ENCODE data around the gene ARHGDIB. TPM values are rescaled to one million over a fixed set of nuclear protein-coding genes. Genes with fewer than 3 reads are reported as not detected.

Gene ARHGDIB
- total RNA-seq, 1 experiment from 2014 or later: 4.3 TPM

DNA sequence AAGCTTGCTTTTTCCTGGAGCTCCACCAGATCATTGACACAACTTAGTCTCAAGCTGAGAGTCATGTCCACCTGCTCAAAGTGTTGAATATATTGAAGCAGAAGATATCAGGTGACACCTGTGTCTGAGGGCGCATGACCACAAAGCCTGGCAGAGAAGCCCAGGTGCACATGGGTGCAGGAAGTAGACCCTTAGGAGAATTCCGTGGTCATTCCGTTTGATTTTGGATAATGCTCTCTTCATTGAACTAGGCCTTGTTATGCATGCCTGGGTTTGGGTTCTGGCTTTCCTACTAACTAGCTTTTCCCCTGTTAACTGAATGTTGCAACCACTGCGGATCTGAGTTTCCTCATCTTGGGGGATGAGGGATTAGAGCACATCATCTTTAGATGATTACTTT, 7.1 kb downstream of the ARHGDIB start:
- Histone ChIP-seq H3K27ac (ENCODE audit: low read depth, low read length) (no peak overlapping the region), H4K20me1 (ENCODE audit: insufficient read depth) (no peaks in the 10 kb centered on the region), H3K79me2 (ENCODE audit: insufficient read depth, low read length) (no peaks in the 10 kb centered on the region), H3K9me2 (ENCODE audit: insufficient read depth) (no peaks in the 10 kb centered on the region; the same call in 1 of the 2 replicates), H3K4me3 (replicated peaks in 1 of 2; ENCODE audit: low read depth in 1 of 2, low read length in 2 of 2) (no peak overlapping the region), H2AFZ (ENCODE audit: low read depth, low read length, poor library complexity, severe bottlenecking) (no peak overlapping the region), H3K9me3 (ENCODE audit: control insufficient read depth in 1 of 2, insufficient read depth in 1 of 2, low read depth in 1 of 2, low read length in 2 of 2) (no peaks in the 10 kb centered on the region), H3K27me3 (ENCODE audit: insufficient read depth, low read length) (no peaks in the 10 kb centered on the region), H3K4me2 (ENCODE audit: low read length) (no peak overlapping the region), H3K36me3 (ENCODE audit: control insufficient read depth in 1 of 2, insufficient read depth in 2 of 2, low read length in 2 of 2) (no peaks in the 10 kb centered on the region), H3K9ac (ENCODE audit: low read length) (no peak overlapping the region), H3K4me1 (ENCODE audit: control insufficient read depth in 1 of 2, insufficient read depth in 2 of 2, low read length in 2 of 2) (peaks cover 20 to 38% of the 10 kb centered on the region in 2 experiments)
- TF ChIP-seq ZFX (IDR thresholded peaks at IDR 0.05) (no peak), ZNF274 (IDR thresholded peaks at IDR 0.05; ENCODE audit: low read depth, low read length) (no peak), ELF1 (IDR thresholded peaks at IDR 0.05; ENCODE audit: borderline replicate concordance, low read depth) (no peak), CEBPB (IDR thresholded peaks at IDR 0.05; ENCODE audit: low read depth) (no peak), JUND (IDR thresholded peaks at IDR 0.05) (no peak), POLR2A (IDR thresholded peaks at IDR 0.05; ENCODE audit: borderline replicate concordance, extremely low read depth, insufficient read depth, insufficient read length) (no peak), POLR2AphosphoS5 (IDR thresholded peaks at IDR 0.05; ENCODE audit: low read depth, low read length) (no peak), EZH2phosphoT487 (IDR thresholded peaks at IDR 0.05; ENCODE audit: borderline replicate concordance) (no peak), SP1 (IDR thresholded peaks at IDR 0.05; ENCODE audit: low read depth) (no peak), SRF (IDR thresholded peaks at IDR 0.05; ENCODE audit: low read depth) (no peak), EZH2 (IDR thresholded peaks at IDR 0.05) (no peak), CBX3 (IDR thresholded peaks at IDR 0.05; ENCODE audit: low read depth) (no peak), TCF7L2 (IDR thresholded peaks at IDR 0.05; ENCODE audit: borderline replicate concordance, extremely low read depth, insufficient read depth, insufficient read length) (no peak)
- TF ChIP-seq, protein P1, sequence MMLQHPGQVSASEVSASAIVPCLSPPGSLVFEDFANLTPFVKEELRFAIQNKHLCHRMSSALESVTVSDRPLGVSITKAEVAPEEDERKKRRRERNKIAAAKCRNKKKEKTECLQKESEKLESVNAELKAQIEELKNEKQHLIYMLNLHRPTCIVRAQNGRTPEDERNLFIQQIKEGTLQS (IDR thresholded peaks at IDR 0.05): no peak
- TF ChIP-seq, protein P2, sequence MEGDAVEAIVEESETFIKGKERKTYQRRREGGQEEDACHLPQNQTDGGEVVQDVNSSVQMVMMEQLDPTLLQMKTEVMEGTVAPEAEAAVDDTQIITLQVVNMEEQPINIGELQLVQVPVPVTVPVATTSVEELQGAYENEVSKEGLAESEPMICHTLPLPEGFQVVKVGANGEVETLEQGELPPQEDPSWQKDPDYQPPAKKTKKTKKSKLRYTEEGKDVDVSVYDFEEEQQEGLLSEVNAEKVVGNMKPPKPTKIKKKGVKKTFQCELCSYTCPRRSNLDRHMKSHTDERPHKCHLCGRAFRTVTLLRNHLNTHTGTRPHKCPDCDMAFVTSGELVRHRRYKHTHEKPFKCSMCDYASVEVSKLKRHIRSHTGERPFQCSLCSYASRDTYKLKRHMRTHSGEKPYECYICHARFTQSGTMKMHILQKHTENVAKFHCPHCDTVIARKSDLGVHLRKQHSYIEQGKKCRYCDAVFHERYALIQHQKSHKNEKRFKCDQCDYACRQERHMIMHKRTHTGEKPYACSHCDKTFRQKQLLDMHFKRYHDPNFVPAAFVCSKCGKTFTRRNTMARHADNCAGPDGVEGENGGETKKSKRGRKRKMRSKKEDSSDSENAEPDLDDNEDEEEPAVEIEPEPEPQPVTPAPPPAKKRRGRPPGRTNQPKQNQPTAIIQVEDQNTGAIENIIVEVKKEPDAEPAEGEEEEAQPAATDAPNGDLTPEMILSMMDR (IDR thresholded peaks at IDR 0.05 in 2 of 3, conservative IDR thresholded peaks at IDR 0.05 in 1 of 3; ENCODE audit: borderline replicate concordance in 1 of 3, insufficient read depth in 1 of 3, low read depth in 2 of 3, low read length in 2 of 3): no peak
- intact Hi-C loops (cut with micrococcal nuclease): no loop called here
- ATAC-seq: no peak
- no peak for DNase-seq (ENCODE audit: low read depth, low spot score)
- ChIA-PET CTCF (no interaction called here), POLR2A (no interaction called here), RAD21 (ENCODE audit: low non-redundant PET in 1 of 2, low total read pairs in 2 of 2, uncharacterized antibody in 2 of 2, unreplicated experiment in 2 of 2) (no interaction called here)
- BruUV-seq (replicated peaks): no TSS peak
